ENCODE measurements around the gene PPP4R1.

Gene PPP4R1

GRCh38 chr18:9586814-9587213 is 27.5 kb downstream of the PPP4R1 start:
- H3K27ac Mint-ChIP-seq: no peak overlapping the region
- peaks cover 0 to 7% of the 10 kb centered on the region in 2 donors for H3K9me3 Mint-ChIP-seq
- H3K4me1 Mint-ChIP-seq: no peaks in the 10 kb centered on the region
- no peak for DNase-seq
- no peaks in the 10 kb centered on the region for H3K27me3 Mint-ChIP-seq
- no peak overlapping the region for H3K4me3 Mint-ChIP-seq
- ATAC-seq: no peak

GRCh38 chr18:9581667-9582066 is 32.7 kb downstream of the PPP4R1 start:
- Mint-ChIP-seq H3K4me1 (no peaks in the 10 kb centered on the region), H3K9me3 (peaks cover 0 to 7% of the 10 kb centered on the region in 2 donors), H3K27me3 (no peaks in the 10 kb centered on the region), H3K27ac (no peak overlapping the region), H3K4me3 (no peak overlapping the region)
- no peak for ATAC-seq
- no peak for DNase-seq

GRCh38 chr18:9578306-9578705 is 36.1 kb downstream of the PPP4R1 start:
- no peaks in the 10 kb centered on the region for H3K27me3 Mint-ChIP-seq
- ATAC-seq (no peak), DNase-seq (no peak)
- H3K27ac Mint-ChIP-seq: no peak overlapping the region
- no peaks in the 10 kb centered on the region for H3K4me1 Mint-ChIP-seq
- peaks cover 0 to 7% of the 10 kb centered on the region in 2 donors for H3K9me3 Mint-ChIP-seq
- no peak overlapping the region for H3K4me3 Mint-ChIP-seq

- no peak overlapping the region for H3K4me3 Mint-ChIP-seq
- H3K27ac Mint-ChIP-seq: no peak overlapping the region
- H3K27me3 Mint-ChIP-seq: no peaks in the 10 kb centered on the region
- no peaks in the 10 kb centered on the region for H3K4me1 Mint-ChIP-seq
- H3K9me3 Mint-ChIP-seq: peaks cover 0 to 4% of the 10 kb centered on the region in 2 donors
- ATAC-seq (no peak), DNase-seq (no peak)
Observed at GRCh38 chr18:9577361-9577760, 37.0 kb downstream of the PPP4R1 start.

- DNase-seq (no peak), ATAC-seq (no peak)
- no peaks in the 10 kb centered on the region for H3K9me3 Mint-ChIP-seq
- no peaks in the 10 kb centered on the region for H3K4me1 Mint-ChIP-seq
- no peak overlapping the region for H3K27ac Mint-ChIP-seq
- H3K4me3 Mint-ChIP-seq: no peak overlapping the region
- H3K27me3 Mint-ChIP-seq: no peaks in the 10 kb centered on the region
Observed at GRCh38 chr18:9575558-9575957, 38.8 kb downstream of the PPP4R1 start.

- ATAC-seq: no peak
- Mint-ChIP-seq H3K9me3 (no peaks in the 10 kb centered on the region), H3K4me3 (no peak overlapping the region), H3K27me3 (no peaks in the 10 kb centered on the region), H3K4me1 (no peaks in the 10 kb centered on the region), H3K27ac (no peak overlapping the region)
- no peak for DNase-seq
Observed at GRCh38 chr18:9574473-9575115, 39.8 kb downstream of the PPP4R1 start.

GRCh38 chr18:9571546-9571945 is 42.8 kb downstream of the PPP4R1 start:
- H3K27ac Mint-ChIP-seq: no peak overlapping the region
- ATAC-seq: no peak
- no peak for DNase-seq
- no peaks in the 10 kb centered on the region for H3K27me3 Mint-ChIP-seq
- no peak overlapping the region for H3K4me3 Mint-ChIP-seq
- H3K9me3 Mint-ChIP-seq: no peaks in the 10 kb centered on the region
- H3K4me1 Mint-ChIP-seq: no peaks in the 10 kb centered on the region

GRCh38 chr18:9570255-9570654 is 44.1 kb downstream of the PPP4R1 start:
- DNase-seq: no peak
- no peaks in the 10 kb centered on the region for H3K27me3 Mint-ChIP-seq
- no peaks in the 10 kb centered on the region for H3K4me1 Mint-ChIP-seq
- no peak overlapping the region for H3K27ac Mint-ChIP-seq
- H3K4me3 Mint-ChIP-seq: no peak overlapping the region
- no peak for ATAC-seq
- no peaks in the 10 kb centered on the region for H3K9me3 Mint-ChIP-seq

GRCh38 chr18:9569178-9569577 is 45.2 kb downstream of the PPP4R1 start:
- no peaks in the 10 kb centered on the region for H3K4me1 Mint-ChIP-seq
- ATAC-seq (no peak), DNase-seq (no peak)
- no peaks in the 10 kb centered on the region for H3K27me3 Mint-ChIP-seq
- H3K9me3 Mint-ChIP-seq: no peaks in the 10 kb centered on the region
- H3K27ac Mint-ChIP-seq: no peak overlapping the region
- no peak overlapping the region for H3K4me3 Mint-ChIP-seq

GRCh38 chr18:9568186-9568585 is 46.2 kb downstream of the PPP4R1 start:
- no peaks in the 10 kb centered on the region for H3K27me3 Mint-ChIP-seq
- no peak overlapping the region for H3K4me3 Mint-ChIP-seq
- no peaks in the 10 kb centered on the region for H3K4me1 Mint-ChIP-seq
- H3K9me3 Mint-ChIP-seq: no peaks in the 10 kb centered on the region
- no peak for ATAC-seq
- DNase-seq: no peak
- no peak overlapping the region for H3K27ac Mint-ChIP-seq

- Mint-ChIP-seq H3K4me3 (no peak overlapping the region), H3K27ac (no peak overlapping the region), H3K9me3 (no peaks in the 10 kb centered on the region), H3K27me3 (no peaks in the 10 kb centered on the region), H3K4me1 (no peaks in the 10 kb centered on the region)
- DNase-seq: no peak
- no peak for ATAC-seq
Observed at GRCh38 chr18:9565407-9565806, 49.0 kb downstream of the PPP4R1 start.

- ATAC-seq: no peak
- DNase-seq: no peak
- Mint-ChIP-seq H3K27ac (no peak overlapping the region), H3K27me3 (no peaks in the 10 kb centered on the region), H3K4me1 (no peaks in the 10 kb centered on the region), H3K4me3 (no peak overlapping the region), H3K9me3 (no peaks in the 10 kb centered on the region)
Observed at GRCh38 chr18:9563331-9563730, 51.0 kb downstream of the PPP4R1 start.

GRCh38 chr18:9562584-9562983 is 51.8 kb downstream of the PPP4R1 start:
- Mint-ChIP-seq H3K4me1 (no peaks in the 10 kb centered on the region), H3K9me3 (no peaks in the 10 kb centered on the region), H3K27ac (no peak overlapping the region), H3K4me3 (no peak overlapping the region), H3K27me3 (no peaks in the 10 kb centered on the region)
- no peak for ATAC-seq
- DNase-seq: no peak

GRCh38 chr18:9561759-9562158 is 52.6 kb downstream of the PPP4R1 start:
- H3K4me3 Mint-ChIP-seq: no peak overlapping the region
- DNase-seq: no peak
- no peak overlapping the region for H3K27ac Mint-ChIP-seq
- no peaks in the 10 kb centered on the region for H3K9me3 Mint-ChIP-seq
- no peaks in the 10 kb centered on the region for H3K4me1 Mint-ChIP-seq
- no peak for ATAC-seq
- no peaks in the 10 kb centered on the region for H3K27me3 Mint-ChIP-seq

GRCh38 chr18:9559253-9559652 is 55.1 kb downstream of the PPP4R1 start:
- no peak overlapping the region for H3K4me3 Mint-ChIP-seq
- ATAC-seq (no peak), DNase-seq (no peak)
- no peak overlapping the region for H3K27ac Mint-ChIP-seq
- H3K4me1 Mint-ChIP-seq: no peaks in the 10 kb centered on the region
- no peaks in the 10 kb centered on the region for H3K9me3 Mint-ChIP-seq
- no peaks in the 10 kb centered on the region for H3K27me3 Mint-ChIP-seq

GRCh38 chr18:9558387-9559064 is 55.8 kb downstream of the PPP4R1 start:
- DNase-seq (no peak), ATAC-seq (no peak)
- no peak overlapping the region for H3K4me3 Mint-ChIP-seq
- H3K27me3 Mint-ChIP-seq: no peaks in the 10 kb centered on the region
- H3K27ac Mint-ChIP-seq: no peak overlapping the region
- H3K4me1 Mint-ChIP-seq: no peaks in the 10 kb centered on the region
- no peaks in the 10 kb centered on the region for H3K9me3 Mint-ChIP-seq

Data from stimulated activated naive CD8-positive, alpha-beta T cell treated with anti-CD3 and anti-CD28 coated beads, Interleukin-15, amount 100 ng/mL, for 72 hours (primary cell).